HepG2 (cell line): Measurements from ENCODE around the gene KARS1. TPM values are rescaled to one million over a fixed set of nuclear protein-coding genes. Genes with fewer than 3 reads are reported as not detected.

Experiments used
- CEBPG ChIP-seq: IDR thresholded peaks from 2 replicates; pipeline ENCODE4 v1.6.1; 2016
- HNF4A ChIP-seq: sonication (generic); formaldehyde crosslinking; IDR thresholded peaks from 2 replicates; pipeline ENCODE4 v1.4.0; 2020; ENCODE audit warnings: missing genetic modification reagents
- HNRNPH1 ChIP-seq: fragments of 200-400 bp; formaldehyde crosslinking; optimal IDR thresholded peaks from 2 replicates; pipeline ENCODE3; 2017; ENCODE audit warnings: mild to moderate bottlenecking, low read depth, low read length
- JUND ChIP-seq: sonication (generic); formaldehyde crosslinking; IDR thresholded peaks from 2 replicates; pipeline ENCODE4 v1.8.0; 2022; ENCODE audit warnings: mild to moderate bottlenecking, missing genetic modification reagents
- NFKBIZ ChIP-seq: IDR thresholded peaks from 2 replicates; pipeline ENCODE4 v1.6.1; 2018; ENCODE audit warnings: missing genetic modification reagents, missing compliant biosample characterization
- PPARG ChIP-seq: conservative IDR thresholded peaks from 2 replicates; pipeline ENCODE4 v1.6.1; 2016; ENCODE audit warnings: missing biosample characterization, missing genetic modification reagents
- REPIN1 ChIP-seq: sonication (generic); formaldehyde crosslinking; IDR thresholded peaks from 2 replicates; pipeline ENCODE4 v1.8.0; 2022; ENCODE audit warnings: missing genetic modification reagents, low read depth, mild to moderate bottlenecking, borderline replicate concordance
- TBX2 ChIP-seq: sonication (generic); formaldehyde crosslinking; IDR thresholded peaks from 2 replicates; pipeline ENCODE4 v1.5.0; 2020; ENCODE audit warnings: missing genetic modification reagents, mild to moderate bottlenecking, borderline replicate concordance
- TSC22D2 ChIP-seq: sonication (generic); formaldehyde crosslinking; IDR thresholded peaks from 2 replicates; pipeline ENCODE4 v1.5.1; 2020; ENCODE audit warnings: missing genetic modification reagents, mild to moderate bottlenecking, borderline replicate concordance
- UBTF ChIP-seq: sonication (generic); formaldehyde crosslinking; IDR thresholded peaks from 2 replicates; pipeline ENCODE4 v1.4.0; 2020; ENCODE audit warnings: mild to moderate bottlenecking, missing genetic modification reagents
- ZNF580 ChIP-seq: IDR thresholded peaks from 2 replicates; pipeline ENCODE4 v1.6.1; 2016; ENCODE audit warnings: low read depth, borderline replicate concordance
- ZNF766 ChIP-seq: sonication (generic); formaldehyde crosslinking; IDR thresholded peaks from 2 replicates; pipeline ENCODE4 v1.5.0; 2020; ENCODE audit warnings: missing genetic modification reagents, borderline replicate concordance
- polyA plus RNA-seq, 8 experiments: library from polyadenylated mRNA; depleted of rRNA in 3 of 8; stranded (reverse) in 7 of 8; unstranded in 1 of 8; fragments of >200 nt; fragmentation: Illumina TruSeq in 4 of 8; extraction: Trizol in 4 of 8; gene quantifications; 2 replicates each; pipeline versions ENCODE4 v1.2.1 to v1.2.3, GENCODE V29; 2011 to 2016; ENCODE audit warnings: low read depth in 4 of 8, missing spikeins in 1 of 8, mixed read lengths in 1 of 8; ENCODE audit not compliant: insufficient read depth in 1 of 8
- total RNA-seq, 5 experiments: library from RNA; depleted of rRNA; stranded (reverse); fragments of >200 nt; fragmentation: Illumina TruSeq; extraction: Trizol; gene quantifications; 2 replicates each; pipeline ENCODE4 v1.2.3, GENCODE V29; 2016; ENCODE audit warnings: low read depth in 1 of 5
- TF ChIP-seq, protein P1 (sequence below), 2 experiments: sonication (generic) in 1 of 2; formaldehyde crosslinking in 1 of 2; IDR thresholded peaks; 2 replicates each; pipeline versions ENCODE4 v1.6.1 to v1.9.0; 2014 to 2022; ENCODE audit warnings: antibody characterized with exemption in 1 of 2, borderline replicate concordance in 1 of 2, inconsistent platforms in 1 of 2, low read depth in 1 of 2, missing genetic modification reagents in 1 of 2
- TF ChIP-seq, protein P2 (sequence below): sonication (generic); formaldehyde crosslinking; IDR thresholded peaks from 2 replicates; pipeline ENCODE4 v1.4.0; 2020; ENCODE audit warnings: mild to moderate bottlenecking, missing genetic modification reagents
- TF ChIP-seq, protein P3 (sequence below): sonication (generic); formaldehyde crosslinking; IDR thresholded peaks from 2 replicates; pipeline ENCODE4 v1.4.0; 2020; ENCODE audit warnings: missing genetic modification reagents, borderline replicate concordance

Gene KARS1
- total and polyA plus RNA-seq, 2 of the 13 experiments (the other 11 are each of a cell fraction or from before 2014, with no cell fraction given) = 141 to 276 TPM

DNA sequence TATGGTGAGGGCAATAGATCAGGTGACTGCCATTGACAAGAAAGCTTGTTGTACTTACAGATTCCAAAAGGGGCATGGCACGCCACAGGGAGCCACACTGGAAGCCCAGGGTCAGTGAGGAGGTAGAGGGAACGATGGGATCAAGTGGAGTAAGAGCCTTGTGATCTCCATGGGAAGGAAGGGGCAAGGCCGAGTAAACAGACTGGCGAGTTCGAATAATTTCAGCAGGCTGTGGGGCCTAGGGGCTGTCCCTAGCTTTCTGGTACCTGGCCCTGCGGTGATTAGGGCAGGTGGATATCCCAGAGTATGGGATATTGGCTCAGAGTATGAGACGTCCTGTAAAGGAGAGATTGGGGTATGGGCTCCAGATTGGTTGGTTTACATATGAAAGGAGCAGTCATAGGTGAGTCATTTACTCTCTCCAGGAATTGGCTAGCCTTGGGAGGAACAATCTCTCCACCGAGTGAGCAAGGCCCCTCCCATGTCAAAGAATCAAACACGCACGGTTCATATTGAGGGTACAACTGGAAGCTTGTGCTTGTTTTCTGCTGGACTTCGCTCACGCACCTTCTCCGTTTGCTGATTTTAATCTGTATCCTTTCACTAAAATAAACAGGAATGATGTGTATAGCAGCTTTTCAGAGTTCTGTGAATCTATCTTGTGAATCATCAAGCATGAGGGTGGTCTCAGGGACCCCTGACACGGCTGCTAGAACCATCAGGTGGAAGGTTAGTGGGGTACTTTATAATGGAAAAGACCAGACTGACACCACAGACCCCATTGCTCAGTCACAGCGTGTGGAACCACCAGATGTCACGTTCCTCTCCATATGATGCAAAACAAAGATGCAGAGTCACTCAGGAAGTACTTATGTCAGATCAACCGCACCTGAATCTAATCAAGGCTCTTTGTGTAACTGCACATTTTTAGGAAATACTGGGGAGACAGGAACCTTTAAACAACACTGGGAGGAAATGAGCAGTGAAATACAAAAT lies 53.3 kb downstream of the KARS1 start (continued):
- TF ChIP-seq, protein P1, sequence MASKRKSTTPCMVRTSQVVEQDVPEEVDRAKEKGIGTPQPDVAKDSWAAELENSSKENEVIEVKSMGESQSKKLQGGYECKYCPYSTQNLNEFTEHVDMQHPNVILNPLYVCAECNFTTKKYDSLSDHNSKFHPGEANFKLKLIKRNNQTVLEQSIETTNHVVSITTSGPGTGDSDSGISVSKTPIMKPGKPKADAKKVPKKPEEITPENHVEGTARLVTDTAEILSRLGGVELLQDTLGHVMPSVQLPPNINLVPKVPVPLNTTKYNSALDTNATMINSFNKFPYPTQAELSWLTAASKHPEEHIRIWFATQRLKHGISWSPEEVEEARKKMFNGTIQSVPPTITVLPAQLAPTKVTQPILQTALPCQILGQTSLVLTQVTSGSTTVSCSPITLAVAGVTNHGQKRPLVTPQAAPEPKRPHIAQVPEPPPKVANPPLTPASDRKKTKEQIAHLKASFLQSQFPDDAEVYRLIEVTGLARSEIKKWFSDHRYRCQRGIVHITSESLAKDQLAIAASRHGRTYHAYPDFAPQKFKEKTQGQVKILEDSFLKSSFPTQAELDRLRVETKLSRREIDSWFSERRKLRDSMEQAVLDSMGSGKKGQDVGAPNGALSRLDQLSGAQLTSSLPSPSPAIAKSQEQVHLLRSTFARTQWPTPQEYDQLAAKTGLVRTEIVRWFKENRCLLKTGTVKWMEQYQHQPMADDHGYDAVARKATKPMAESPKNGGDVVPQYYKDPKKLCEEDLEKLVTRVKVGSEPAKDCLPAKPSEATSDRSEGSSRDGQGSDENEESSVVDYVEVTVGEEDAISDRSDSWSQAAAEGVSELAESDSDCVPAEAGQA (IDR thresholded peaks at IDR 0.05; ENCODE audit: low read depth) = no peak
- TF ChIP-seq, protein P1 (CRISPR knock-in tag; IDR thresholded peaks at IDR 0.05; ENCODE audit: borderline replicate concordance) = no peak
- TF ChIP-seq UBTF (CRISPR knock-in tag) = no peak
- TF ChIP-seq, protein P2, sequence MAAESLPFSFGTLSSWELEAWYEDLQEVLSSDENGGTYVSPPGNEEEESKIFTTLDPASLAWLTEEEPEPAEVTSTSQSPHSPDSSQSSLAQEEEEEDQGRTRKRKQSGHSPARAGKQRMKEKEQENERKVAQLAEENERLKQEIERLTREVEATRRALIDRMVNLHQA (CRISPR knock-in tag) = no peak
- TF ChIP-seq NFKBIZ (CRISPR knock-in tag) = no peak
- no peak; the same call in 1 of the 2 replicates for TF ChIP-seq PPARG
- TF ChIP-seq HNRNPH1 = no peak
- TF ChIP-seq, protein P3, sequence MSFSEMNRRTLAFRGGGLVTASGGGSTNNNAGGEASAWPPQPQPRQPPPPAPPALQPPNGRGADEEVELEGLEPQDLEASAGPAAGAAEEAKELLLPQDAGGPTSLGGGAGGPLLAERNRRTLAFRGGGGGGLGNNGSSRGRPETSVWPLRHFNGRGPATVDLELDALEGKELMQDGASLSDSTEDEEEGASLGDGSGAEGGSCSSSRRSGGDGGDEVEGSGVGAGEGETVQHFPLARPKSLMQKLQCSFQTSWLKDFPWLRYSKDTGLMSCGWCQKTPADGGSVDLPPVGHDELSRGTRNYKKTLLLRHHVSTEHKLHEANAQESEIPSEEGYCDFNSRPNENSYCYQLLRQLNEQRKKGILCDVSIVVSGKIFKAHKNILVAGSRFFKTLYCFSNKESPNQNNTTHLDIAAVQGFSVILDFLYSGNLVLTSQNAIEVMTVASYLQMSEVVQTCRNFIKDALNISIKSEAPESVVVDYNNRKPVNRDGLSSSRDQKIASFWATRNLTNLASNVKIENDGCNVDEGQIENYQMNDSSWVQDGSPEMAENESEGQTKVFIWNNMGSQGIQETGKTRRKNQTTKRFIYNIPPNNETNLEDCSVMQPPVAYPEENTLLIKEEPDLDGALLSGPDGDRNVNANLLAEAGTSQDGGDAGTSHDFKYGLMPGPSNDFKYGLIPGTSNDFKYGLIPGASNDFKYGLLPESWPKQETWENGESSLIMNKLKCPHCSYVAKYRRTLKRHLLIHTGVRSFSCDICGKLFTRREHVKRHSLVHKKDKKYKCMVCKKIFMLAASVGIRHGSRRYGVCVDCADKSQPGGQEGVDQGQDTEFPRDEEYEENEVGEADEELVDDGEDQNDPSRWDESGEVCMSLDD (CRISPR knock-in tag) = no peak
- TF ChIP-seq ZNF766 (CRISPR knock-in tag) = peak; percentile 20; the same call in 1 of the 2 replicates
- 0 out of 2 replicates have a peak, but pooled peaks have one; percentile 17 for TF ChIP-seq ZNF580 (CRISPR knock-in tag)
- TF ChIP-seq CEBPG (CRISPR knock-in tag) = peak; percentile 38; the same call in 1 of the 2 replicates
- 0 out of 2 replicates have a peak, but pooled peaks have one; percentile 37 for TF ChIP-seq REPIN1 (CRISPR knock-in tag)
- peak; percentile 48; the same call in 1 of the 2 replicates for TF ChIP-seq JUND (CRISPR knock-in tag)
- TF ChIP-seq TBX2 = peak; percentile 57; the same call in 1 of the 2 replicates
- peak; percentile 61 for TF ChIP-seq HNF4A (CRISPR knock-in tag)
- no peak for TF ChIP-seq TSC22D2 (CRISPR knock-in tag)
